GM12873 (cell line): Measurements from ENCODE around the gene ALG13.

Source experiments
- CTCF ChIP-seq: IDR thresholded peaks from 2 replicates; pipeline ENCODE4 v1.5.1; 2012; ENCODE audit warnings: low read depth, mild to moderate bottlenecking, moderate library complexity, low read length, control low read depth; ENCODE audit not compliant: insufficient read depth; ENCODE audit errors: missing control alignments

The ALG13 gene

GRCh38 chrX:111650845-111651244 is 30.1 kb upstream of the ALG13 start:
- TF ChIP-seq CTCF = no peak

DNA sequence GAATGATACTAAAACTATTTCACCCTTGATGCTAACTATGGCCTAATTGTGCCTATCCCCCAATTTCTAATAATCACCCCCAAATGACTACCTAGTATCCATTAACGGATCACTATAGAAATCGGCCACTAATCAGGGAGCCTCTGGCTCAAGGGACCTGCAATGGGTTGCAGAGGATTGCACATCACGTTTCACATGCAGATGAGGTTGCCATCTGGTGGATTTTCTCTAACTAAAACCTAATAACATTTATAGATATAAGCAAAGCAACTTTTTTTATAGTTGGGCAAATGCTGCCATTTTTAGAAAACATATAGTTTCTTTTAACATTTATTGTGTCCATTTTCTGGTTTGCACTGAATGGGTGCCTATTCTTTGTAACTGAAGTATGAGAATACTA is 28.3 kb upstream of the ALG13 start:
- TF ChIP-seq CTCF = no peak

GRCh38 chrX:111661241-111661640 is 19.7 kb upstream of the ALG13 start:
- no peak for TF ChIP-seq CTCF

- TF ChIP-seq CTCF = no peak
Measured at GRCh38 chrX:111662292-111662691, 18.7 kb upstream of the ALG13 start.

GRCh38 chrX:111671668-111672067 is 9.3 kb upstream of the ALG13 start:
- no peak for TF ChIP-seq CTCF

- no peak for TF ChIP-seq CTCF
Measured at GRCh38 chrX:111687305-111687704, 6.3 kb downstream of the ALG13 start.

- no peak for TF ChIP-seq CTCF
Measured at GRCh38 chrX:111695297-111695880, 14.4 kb downstream of the ALG13 start.
